K562 (cell line): ENCODE data around the gene MKLN1.

Source experiments
- MED1 ChIP-seq: sonication (generic); formaldehyde crosslinking; IDR thresholded peaks from 2 replicates; pipeline ENCODE4 v1.8.1; 2023; ENCODE audit warnings: missing genetic modification reagents, borderline replicate concordance
- ZNF695 ChIP-seq: fragments of 450-650 bp; formaldehyde crosslinking; IDR thresholded peaks from 2 replicates; pipeline ENCODE4 v1.4.0; 2020; ENCODE audit warnings: mild to moderate bottlenecking, moderate library complexity

DNA sequence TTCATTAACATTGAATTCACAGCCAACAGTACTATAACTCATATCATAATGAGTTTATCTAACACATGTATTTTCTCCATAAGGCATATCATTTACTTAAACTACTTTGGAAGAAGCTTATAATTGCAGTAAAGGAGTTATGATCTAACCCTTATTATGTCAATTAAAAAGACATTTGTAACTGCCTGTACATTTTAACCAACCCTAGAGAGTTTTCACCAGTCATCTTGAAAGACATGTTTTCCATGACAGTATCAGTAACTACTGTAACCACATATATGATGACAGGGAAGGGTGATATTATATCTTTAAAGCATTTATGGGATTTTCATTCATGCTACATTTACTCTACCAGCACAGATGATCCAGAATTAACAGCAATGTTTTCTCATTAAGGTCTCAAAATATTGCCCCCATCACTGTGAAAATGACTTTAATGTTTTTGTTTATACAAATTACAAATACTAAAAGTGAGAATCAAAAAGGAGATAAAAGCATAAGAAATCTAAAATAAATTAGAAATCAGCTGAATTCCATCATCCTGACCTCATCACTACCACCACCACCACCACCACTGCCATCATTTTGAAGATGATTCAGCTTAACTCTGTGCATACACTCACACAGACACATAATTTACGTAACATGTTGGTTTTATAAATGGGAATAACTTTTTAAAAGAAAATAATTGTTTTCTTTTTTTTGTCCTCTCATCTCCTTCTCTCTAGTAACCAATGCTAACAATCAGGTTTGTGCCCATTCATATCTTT, 53.6 kb downstream of the MKLN1 start:
- TF ChIP-seq MED1 (CRISPR knock-in tag) (no peak), ZNF695 (no peak)
